ENCODE results near the gene OPTC. TPM values are rescaled to one million over a fixed set of nuclear protein-coding genes. Genes with fewer than 3 reads are reported as not detected.

The OPTC gene
- total and polyA plus RNA-seq, 2 of the 8 experiments (the other 6 are each of a cell fraction or from before 2014, with no cell fraction given), result 1.1 to 4.0 TPM

GRCh38 chr1:203528063-203528462 lies 34.1 kb downstream of the OPTC start (continued):
- no peak for TF ChIP-seq CHD7 (IDR thresholded peaks at IDR 0.05; ENCODE audit: insufficient replicate concordance, low read length)
- peak in 2 of 3 experiments; percentile 13; a peak in 2 of 4 replicates for TF ChIP-seq CTCF (IDR thresholded peaks at IDR 0.05; ENCODE audit: control extremely low read depth in 1 of 3, insufficient read depth in 1 of 3, low read depth in 1 of 3, low read length in 3 of 3)
